Measurements from ENCODE around the gene ATCAY.

GRCh38 chr19:3832001-3832400 lies 48.5 kb upstream of the ATCAY start:
- TF ChIP-seq CTCF (conservative IDR thresholded peaks at IDR 0.05; ENCODE audit: low read length) (no peak), EZH2phosphoT487 (IDR thresholded peaks at IDR 0.05; ENCODE audit: borderline replicate concordance) (no peak)
